CD14-positive monocyte (primary cell): ENCODE results near the gene FKRP. TPM values are rescaled to one million over a fixed set of nuclear protein-coding genes. Genes with fewer than 3 reads are reported as not detected.

Experiments
- DNase-seq, 3 donors: peaks; one replicate each; pipeline ENCODE4 v3.0.0-alpha.2; 2011 to 2022
- H2AFZ ChIP-seq: 2 replicates; pipeline ENCODE4 v1.6.0; 2012; ENCODE audit warnings: mild to moderate bottlenecking, low read depth, low read length, inconsistent platforms; ENCODE audit not compliant: insufficient read depth, poor library complexity, severe bottlenecking
- H3K27ac ChIP-seq, 2 donors: 1 replicate in 1 of 2; 2 replicates in 1 of 2; pipeline ENCODE4 v1.5.1; 2012 to 2013; ENCODE audit warnings: low read length in 2 of 2, control low read depth in 1 of 2, inconsistent platforms in 1 of 2, low read depth in 1 of 2, mild to moderate bottlenecking in 1 of 2
- H3K27me3 ChIP-seq, 2 donors: one replicate each; pipeline versions ENCODE4 v1.6.0 to v1.6.1; 2011 to 2013; ENCODE audit warnings: low read length in 2 of 2; ENCODE audit not compliant: control insufficient read depth in 2 of 2, insufficient read depth in 2 of 2
- H3K36me3 ChIP-seq, 2 donors: replicated peaks in 1 of 2; 1 replicate in 1 of 2; 2 replicates in 1 of 2; pipeline versions ENCODE4 v1.5.1 to v1.6.1; 2012 to 2013; ENCODE audit warnings: low read length in 2 of 2, control low read depth in 1 of 2, inconsistent platforms in 1 of 2, mild to moderate bottlenecking in 1 of 2; ENCODE audit not compliant: insufficient read depth in 2 of 2, control insufficient read depth in 1 of 2
- H3K4me1 ChIP-seq, 2 donors: 1 replicate in 1 of 2; 2 replicates in 1 of 2; pipeline versions ENCODE4 v1.5.1 to v1.6.1; 2012 to 2013; ENCODE audit warnings: low read length in 2 of 2, control low read depth in 1 of 2, inconsistent platforms in 1 of 2, mild to moderate bottlenecking in 1 of 2, moderate library complexity in 1 of 2; ENCODE audit not compliant: insufficient read depth in 2 of 2, control insufficient read depth in 1 of 2
- H3K4me2 ChIP-seq: replicated peaks from 2 replicates; pipeline ENCODE3; 2012; ENCODE audit warnings: low read length, moderate library complexity, mild to moderate bottlenecking; ENCODE audit not compliant: poor library complexity, severe bottlenecking; ENCODE audit errors: extremely low read depth
- H3K4me3 ChIP-seq, 3 experiments: fragments of 200-600 bp in 1 of 3; sonication (generic) in 1 of 3; replicated peaks in 1 of 3; 1 replicate in 2 of 3; 2 replicates in 1 of 3; pipeline ENCODE4 v1.5.1; 2011 to 2013; ENCODE audit warnings: low read length in 3 of 3, mild to moderate bottlenecking in 3 of 3, control low read depth in 2 of 3, low read depth in 2 of 3, inconsistent platforms in 1 of 3, moderate library complexity in 1 of 3
- H3K79me2 ChIP-seq: 2 replicates; pipeline ENCODE4 v1.6.0; 2012; ENCODE audit warnings: mild to moderate bottlenecking, control low read depth, inconsistent platforms, low read length, moderate library complexity; ENCODE audit not compliant: insufficient read depth
- H3K9ac ChIP-seq: 2 replicates; pipeline ENCODE4 v1.6.0; 2017; ENCODE audit warnings: low read length, mild to moderate bottlenecking; ENCODE audit not compliant: insufficient read depth, poor library complexity, severe bottlenecking
- H3K9me3 ChIP-seq, 2 donors: replicated peaks in 1 of 2; 1 replicate in 1 of 2; 2 replicates in 1 of 2; pipeline versions ENCODE4 v1.5.1 to v1.6.1; 2012 to 2013; ENCODE audit warnings: low read length in 2 of 2, control low read depth in 1 of 2; ENCODE audit not compliant: control insufficient read depth in 1 of 2, insufficient read depth in 1 of 2
- H4K20me1 ChIP-seq: 2 replicates; pipeline ENCODE4 v1.6.0; 2012; ENCODE audit warnings: mild to moderate bottlenecking, low read length, control low read depth, moderate library complexity; ENCODE audit not compliant: insufficient read depth
- H3K27ac Mint-ChIP-seq, 7 donors: one replicate each; pipeline ENCODE4 v1.8.0; 2020; ENCODE audit warnings: mild to moderate bottlenecking in 7 of 7, mixed read lengths in 7 of 7, moderate library complexity in 6 of 7, inconsistent platforms in 2 of 7
- H3K27me3 Mint-ChIP-seq, 3 donors: one replicate each; pipeline ENCODE4 v1.8.0; 2021 to 2022; ENCODE audit warnings: low read depth in 3 of 3, mild to moderate bottlenecking in 3 of 3, mixed read lengths in 3 of 3, moderate library complexity in 3 of 3, inconsistent platforms in 1 of 3
- H3K36me3 Mint-ChIP-seq, 2 donors: one replicate each; pipeline ENCODE4 v1.8.0; 2020; ENCODE audit warnings: mixed read lengths in 2 of 2, inconsistent platforms in 1 of 2, mild to moderate bottlenecking in 1 of 2
- H3K4me1 Mint-ChIP-seq: one replicate; pipeline ENCODE4 v1.8.0; 2020; ENCODE audit warnings: mild to moderate bottlenecking, mixed read lengths
- H3K4me3 Mint-ChIP-seq, 2 donors: one replicate each; pipeline ENCODE4 v1.8.0; 2020; ENCODE audit warnings: mild to moderate bottlenecking in 2 of 2, mixed read lengths in 2 of 2, moderate library complexity in 1 of 2
- H3K9me3 Mint-ChIP-seq, 7 donors: one replicate each; pipeline ENCODE4 v1.8.0; 2020 to 2022; ENCODE audit warnings: mixed read lengths in 7 of 7, mild to moderate bottlenecking in 6 of 7, moderate library complexity in 6 of 7, inconsistent platforms in 2 of 7
- CTCF ChIP-seq: fragments of 200-600 bp; IDR thresholded peaks from one replicate; pipeline ENCODE4 v1.8.0; 2022; ENCODE audit warnings: antibody characterized with exemption, mild to moderate bottlenecking
- WGBS: methylation state at CpG from one replicate; pipeline ENCODE4 v1.1.5; 2013; ENCODE audit warnings: missing lambda C conversion rate; ENCODE audit not compliant: insufficient coverage; 5-methylcytosine and 5-hydroxymethylcytosine counted together
- intact Hi-C, 2 donors: fragments of 100-400 bp; cut with micrococcal nuclease; formaldehyde crosslinking; loops; one replicate each; pipeline versions ENCODE4 v1.15.0 to v1.15.1; 2023
- polyA plus RNA-seq, 3 donors: library from polyadenylated mRNA; depleted of rRNA in 1 of 3; unstranded in 2 of 3; stranded (reverse) in 1 of 3; fragments of 300-500 nt in 2 of 3; fragments of >200 nt in 1 of 3; fragmentation: Illumina TruSeq in 2 of 3; gene quantifications; 1 replicate in 2 of 3; 2 replicates in 1 of 3; pipeline ENCODE4 v1.2.3, GENCODE V29; 2012 to 2021

Gene FKRP
- polyA plus RNA-seq, 3 donors = 2.1 to 21.5 (median 2.7) TPM

GRCh38 chr19:46723471-46723870 lies 22.4 kb upstream of the FKRP start:
- H3K79me2 ChIP-seq = peaks cover 10% of the 10 kb centered on the region

GRCh38 chr19:46724468-46724867 lies 21.4 kb upstream of the FKRP start:
- Histone ChIP-seq H3K4me3 (no peak overlapping the region), H3K79me2 (peaks cover 20% of the 10 kb centered on the region), H3K9ac (no peak overlapping the region), H3K36me3 (peaks cover 98 to 99% of the 10 kb centered on the region in 2 donors), H3K9me3 (no peaks in the 10 kb centered on the region), H4K20me1 (peaks cover 100% of the 10 kb centered on the region), H3K4me2 (no peak overlapping the region), H3K27me3 (no peaks in the 10 kb centered on the region), H3K4me1 (peaks cover 17 to 24% of the 10 kb centered on the region in 2 donors), H3K27ac (no peak overlapping the region), H2AFZ (no peak overlapping the region)
- Mint-ChIP-seq H3K36me3 (peaks cover 81 to 96% of the 10 kb centered on the region in 2 donors), H3K27me3 (peaks cover 2 to 4% (median 2%) of the 10 kb centered on the region in 3 donors), H3K4me3 (no peak overlapping the region), H3K27ac (peak overlapping the region in 1 of 7 donors; percentile 35), H3K4me1 (peaks cover 29% of the 10 kb centered on the region), H3K9me3 (no peaks in the 10 kb centered on the region)
- DNase-seq = no peak
- 97% methylated on average over 19 of the region's 20 CpGs for WGBS
- TF ChIP-seq CTCF = no peak
- intact Hi-C loops = no loop called here

More at GRCh38 chr19:46723471-46723870, 22.4 kb upstream of the FKRP start:
- Mint-ChIP-seq H3K4me1 (peaks cover 29% of the 10 kb centered on the region), H3K4me3 (no peak overlapping the region), H3K27me3 (peaks cover 2 to 4% (median 2%) of the 10 kb centered on the region in 3 donors), H3K27ac (no peak overlapping the region), H3K9me3 (no peaks in the 10 kb centered on the region), H3K36me3 (peaks cover 72 to 91% of the 10 kb centered on the region in 2 donors)
- peaks cover 19 to 24% of the 10 kb centered on the region in 2 donors for H3K4me1 ChIP-seq
- no peak overlapping the region for H3K9ac ChIP-seq
- no peaks in the 10 kb centered on the region for H3K9me3 ChIP-seq
- no peaks in the 10 kb centered on the region for H3K27me3 ChIP-seq
- DNase-seq = no peak
- H2AFZ ChIP-seq = no peak overlapping the region
- intact Hi-C loops = no loop called here
- no peak overlapping the region for H3K27ac ChIP-seq
- H3K4me3 ChIP-seq = no peak overlapping the region
- H3K36me3 ChIP-seq = peaks cover 88 to 89% of the 10 kb centered on the region in 2 donors
- peaks cover 100% of the 10 kb centered on the region for H4K20me1 ChIP-seq
- no peak for TF ChIP-seq CTCF
- WGBS = 99% methylated on average over 6 of the region's 6 CpGs
- no peak overlapping the region for H3K4me2 ChIP-seq
